HG03095 (cell line): ENCODE results near the gene AP2B1.

Source experiments
- ATAC-seq: cut with Tn5 transposase; IDR thresholded peaks from one replicate; pipeline ENCODE4 v1.9.1; 2021; ENCODE audit warnings: moderate library complexity; ENCODE audit not compliant: unreplicated experiment

Gene AP2B1

GRCh38 chr17:35765756-35766488, 178.8 kb downstream of the AP2B1 start:
- ATAC-seq = no peak

GRCh38 chr17:35766489-35766877, 179.4 kb downstream of the AP2B1 start:
- no peak for ATAC-seq

GRCh38 chr17:35766903-35767510, 179.9 kb downstream of the AP2B1 start:
- no peak for ATAC-seq

DNA sequence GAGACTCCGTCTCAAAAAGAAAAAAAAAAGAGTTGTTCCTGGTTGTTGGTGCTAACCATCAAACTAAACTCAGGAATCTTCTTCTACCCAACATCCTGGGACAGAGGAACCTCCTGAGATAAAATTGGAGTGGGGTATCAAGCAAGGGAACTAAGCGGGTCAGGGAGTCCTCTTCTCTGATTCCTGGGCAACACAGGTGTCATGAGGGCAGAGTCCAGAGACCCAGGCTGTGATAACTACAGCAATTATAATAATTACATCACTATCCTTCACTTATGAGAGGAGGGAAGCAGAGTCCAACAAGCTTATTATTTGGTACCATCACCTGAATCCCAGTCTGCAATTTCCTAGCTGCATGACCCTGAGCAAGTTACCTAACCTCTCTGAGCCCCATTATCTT, 181.7 kb downstream of the AP2B1 start:
- ATAC-seq = no peak

GRCh38 chr17:35769895-35770486, 182.9 kb downstream of the AP2B1 start:
- no peak for ATAC-seq

- ATAC-seq = no peak
Observed at GRCh38 chr17:35773129-35773528, 186.0 kb downstream of the AP2B1 start.

- ATAC-seq = no peak
Observed at GRCh38 chr17:35773679-35774425, 186.7 kb downstream of the AP2B1 start.

GRCh38 chr17:35774499-35774898, 187.4 kb downstream of the AP2B1 start:
- ATAC-seq = no peak

DNA sequence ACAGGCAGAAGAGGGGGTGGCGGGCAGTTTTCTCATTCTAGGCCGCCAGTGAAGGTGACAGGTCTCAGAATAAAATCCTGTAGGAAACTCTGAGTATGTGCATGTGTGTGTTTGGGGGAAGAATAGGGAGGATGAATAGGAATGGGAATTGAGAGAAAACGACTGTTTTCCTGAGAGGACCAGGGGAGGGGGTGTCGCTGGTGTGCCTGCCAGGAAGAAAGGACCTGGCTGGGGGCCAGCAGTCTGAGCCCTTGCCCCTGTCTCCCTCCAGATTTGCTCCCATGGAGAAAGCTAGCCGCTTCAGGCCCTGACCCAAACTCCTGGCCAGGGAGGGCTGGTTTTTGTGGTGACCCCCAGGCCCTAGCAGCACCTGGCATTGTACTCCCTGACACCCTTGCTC, 187.9 kb downstream of the AP2B1 start:
- ATAC-seq = no peak

GRCh38 chr17:35775583-35775982, 188.5 kb downstream of the AP2B1 start:
- ATAC-seq = no peak
